Fibroblast of the aortic adventitia (primary cell): ENCODE results near the gene NPTX1. TPM values are rescaled to one million over a fixed set of nuclear protein-coding genes. Genes with fewer than 3 reads are reported as not detected.

Experiments used
- DNase-seq: peaks from one replicate; pipeline ENCODE4 v3.0.0-alpha.2; 2010; ENCODE audit warnings: low read depth
- H3K4me3 ChIP-seq: 2 replicates; pipeline ENCODE4 v1.5.1; 2011; ENCODE audit warnings: low read depth, mild to moderate bottlenecking, control low read depth, low read length, moderate library complexity
- CTCF ChIP-seq: IDR thresholded peaks from 2 replicates; pipeline ENCODE4 v1.5.1; 2011; ENCODE audit warnings: mild to moderate bottlenecking, low read length, control low read depth, inconsistent platforms; ENCODE audit not compliant: insufficient read depth
- total RNA-seq: library from RNA; depleted of rRNA; stranded (reverse); fragments of >200 nt; gene quantifications from 2 replicates; pipeline ENCODE4 v1.2.3, GENCODE V29; 2012; ENCODE audit warnings: low replicate concordance

The NPTX1 gene
- total RNA-seq, 1 donor, result 191 TPM

GRCh38 chr17:80479246-80479566 lies 2.8 kb upstream of the NPTX1 start:
- no peak for TF ChIP-seq CTCF
- DNase-seq, result no peak
- no peak overlapping the region for H3K4me3 ChIP-seq

- DNase-seq, result no peak
- TF ChIP-seq CTCF, result no peak
These were observed 2.3 kb upstream of the NPTX1 start for GRCh38 chr17:80478487-80479245.

GRCh38 chr17:80477647-80478478 lies 1.5 kb upstream of the NPTX1 start:
- DNase-seq, result peak; percentile 36
- peak overlapping the region; percentile 41 for H3K4me3 ChIP-seq
- TF ChIP-seq CTCF, result peak; percentile 61

More at GRCh38 chr17:80478487-80479245, 2.3 kb upstream of the NPTX1 start:
- peak overlapping the region; percentile 41 for H3K4me3 ChIP-seq

- TF ChIP-seq CTCF, result no peak
- no peak overlapping the region for H3K4me3 ChIP-seq
- DNase-seq, result no peak
These were observed 655 bp upstream of the NPTX1 start for GRCh38 chr17:80476877-80477646.

GRCh38 chr17:80474961-80475909 lies 1.2 kb downstream of the NPTX1 start:
- H3K4me3 ChIP-seq, result peak overlapping the region; percentile 13
- TF ChIP-seq CTCF, result no peak
- DNase-seq, result no peak
